Activated CD4-positive, alpha-beta T cell treated with anti-CD3 and anti-CD28 coated beads, Interleukin-10, Interleukin-2, amounts not matched to agents 100 ng/mL and 50 ng/mL, durations not matched to agents 16 hours and 8 hours (primary cell): ENCODE data around the gene RASSF7.

ENCODE experiments used
- DNase-seq: peaks from one replicate; pipeline ENCODE4 v3.0.0-alpha.2; 2020

RASSF7 gene

DNA sequence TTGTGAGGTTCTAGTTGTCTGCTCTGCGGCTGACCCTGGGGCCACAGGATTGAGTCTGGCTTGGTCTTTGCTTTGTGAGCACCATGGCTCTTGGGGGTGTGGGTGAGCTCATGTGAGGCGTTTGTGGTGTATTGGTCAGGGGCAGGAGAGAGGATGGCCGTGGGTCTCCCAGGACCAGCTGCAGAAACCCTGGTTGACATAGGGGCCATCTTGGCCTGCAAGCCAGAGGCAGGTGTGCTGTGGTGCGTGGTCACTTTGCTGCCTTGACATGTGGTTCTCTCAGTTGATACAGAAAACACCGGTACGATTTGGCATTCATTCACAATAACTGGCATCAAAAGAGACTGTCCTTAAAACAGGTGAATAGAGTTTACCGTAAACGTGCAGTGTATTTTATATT, 26.8 kb downstream of the RASSF7 start:
- no peak for DNase-seq

DNA sequence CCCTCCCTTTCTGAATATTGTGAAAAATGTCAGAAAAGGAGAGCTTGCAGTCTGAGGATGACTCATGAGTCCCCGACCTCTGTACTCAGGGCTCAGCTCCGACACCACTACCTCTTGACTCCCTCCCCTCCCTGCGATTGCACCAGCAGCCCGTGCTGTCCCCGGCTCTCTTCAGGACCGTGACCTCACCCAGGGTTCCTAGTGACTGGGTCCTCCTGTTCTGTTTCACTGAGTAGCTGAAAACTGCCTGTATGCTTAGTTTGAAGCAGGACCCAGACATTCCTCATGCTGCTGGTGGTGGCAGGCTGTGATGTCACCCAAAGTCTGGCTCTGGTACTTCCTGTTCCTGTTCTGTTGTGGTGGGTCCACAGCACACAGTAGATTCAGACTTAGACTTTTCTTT, 27.2 kb downstream of the RASSF7 start:
- DNase-seq = peak; percentile 82

DNA sequence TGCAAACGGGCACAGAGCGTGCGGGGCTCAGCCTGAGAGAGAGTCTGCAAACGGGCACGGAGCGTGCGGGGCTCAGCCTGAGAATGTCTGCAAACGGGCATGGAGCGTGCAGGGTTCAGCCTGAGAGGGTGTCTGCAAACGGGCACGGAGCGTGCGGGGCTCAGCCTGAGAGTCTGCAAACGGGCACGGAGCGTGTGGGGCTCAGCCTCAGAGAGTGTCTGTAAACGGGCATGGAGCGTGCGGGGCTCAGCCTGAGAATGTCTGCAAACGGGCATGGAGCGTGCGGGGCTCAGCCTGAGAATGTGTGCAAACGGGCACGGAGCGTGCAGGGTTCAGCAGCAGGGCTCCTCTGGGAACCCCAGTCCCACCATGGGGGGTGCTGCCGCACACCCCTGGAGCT, 29.0 kb downstream of the RASSF7 start:
- DNase-seq = no peak

DNA sequence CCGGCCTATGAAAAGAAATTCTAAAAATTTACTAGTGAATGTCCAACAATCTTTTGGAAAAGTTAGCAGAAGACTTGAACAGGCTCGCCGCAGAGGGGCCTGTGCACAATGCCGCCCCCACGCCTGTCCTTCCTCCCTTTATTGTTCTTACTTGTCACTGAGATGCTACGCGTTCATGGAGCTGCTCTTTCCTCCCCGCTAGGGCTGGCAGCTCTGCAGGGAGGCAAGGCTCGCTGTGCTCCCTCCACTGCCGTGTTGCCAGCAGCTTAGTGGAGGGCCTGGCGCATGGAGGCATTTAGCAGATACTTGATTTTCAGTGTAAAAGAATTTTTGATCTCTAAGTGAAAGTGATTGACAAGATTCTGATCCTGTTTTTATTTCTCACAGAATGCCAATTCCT, 30.2 kb downstream of the RASSF7 start:
- DNase-seq = no peak

DNA sequence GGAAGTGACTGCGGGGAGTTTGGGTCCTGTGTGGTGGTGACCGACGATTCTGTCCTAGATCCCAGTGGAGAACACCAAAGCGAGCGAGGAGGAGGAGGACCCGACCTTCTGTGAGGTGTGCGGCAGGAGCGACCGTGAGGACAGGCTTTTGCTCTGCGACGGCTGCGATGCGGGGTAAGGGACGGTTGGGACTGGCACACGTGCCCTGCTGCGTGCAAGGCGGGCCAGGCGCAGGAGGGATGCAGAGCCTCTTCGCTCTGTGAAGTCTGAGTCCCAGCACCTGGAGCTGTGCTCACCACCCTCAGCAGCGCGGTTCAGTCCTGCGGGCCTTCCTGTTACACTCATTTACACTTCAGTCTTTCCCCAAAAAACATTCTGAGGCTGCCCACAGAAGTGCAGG, 31.7 kb downstream of the RASSF7 start:
- DNase-seq = no peak

DNA sequence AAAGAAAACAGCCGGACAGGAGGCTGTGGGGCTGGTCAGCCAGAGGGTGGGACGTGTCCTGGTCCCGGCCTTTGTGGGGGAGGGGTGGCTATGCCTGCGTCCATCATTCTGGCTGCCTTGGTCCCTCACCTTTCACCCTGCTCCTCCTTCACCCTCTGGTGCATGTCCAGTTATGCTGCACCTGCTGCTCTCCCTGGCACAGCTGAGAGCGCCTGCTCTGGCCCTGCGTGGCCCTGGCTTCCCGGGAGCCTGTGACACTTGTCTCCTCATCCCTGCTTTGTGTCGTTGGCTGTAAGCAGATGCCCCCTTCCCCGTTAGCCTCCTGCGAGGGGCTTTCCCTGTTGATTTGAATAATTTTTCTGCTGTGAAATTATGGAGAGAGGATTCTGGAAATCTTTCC, 32.1 kb downstream of the RASSF7 start:
- DNase-seq = no peak

DNA sequence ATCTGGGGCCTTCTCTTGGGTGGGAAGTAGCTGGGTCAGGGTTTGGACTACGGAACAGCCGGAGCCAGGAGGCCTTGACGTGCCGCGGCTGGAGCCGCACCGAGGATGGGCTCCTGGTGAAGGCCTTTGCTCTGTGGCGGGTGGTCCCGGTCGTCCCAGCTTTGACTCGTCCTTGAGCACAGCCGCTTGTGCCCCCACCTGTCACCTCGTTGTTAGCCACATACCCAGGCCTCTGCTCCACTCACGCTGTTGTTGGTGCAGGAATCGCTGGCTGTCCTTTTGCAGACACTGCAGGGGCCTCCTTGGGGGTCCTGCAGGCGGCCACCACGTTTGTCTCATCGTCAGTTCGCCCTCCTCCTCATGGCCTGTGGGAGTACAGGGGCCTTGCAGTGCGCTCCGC, 32.6 kb downstream of the RASSF7 start:
- no peak for DNase-seq

DNA sequence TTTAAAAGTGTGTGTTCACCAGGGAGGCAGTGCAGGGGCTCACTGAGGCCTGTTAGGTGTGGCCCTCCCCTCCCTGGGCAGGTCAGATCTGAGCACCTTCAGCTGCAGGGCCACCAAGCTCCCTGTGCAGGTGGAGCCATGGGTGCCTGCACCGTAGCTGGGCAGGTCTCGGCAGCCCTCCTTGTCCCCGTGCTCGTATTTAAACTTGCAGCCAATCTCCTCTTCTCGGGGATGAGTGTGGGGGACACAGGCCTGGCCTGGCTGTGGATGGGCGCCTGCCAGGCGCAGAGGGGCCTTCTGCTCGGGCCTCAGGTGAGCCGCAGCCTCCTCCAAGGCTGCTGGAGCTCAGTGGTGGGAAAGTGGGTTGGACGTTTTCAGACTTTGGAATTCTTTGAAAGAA, 34.6 kb downstream of the RASSF7 start:
- DNase-seq = no peak

DNA sequence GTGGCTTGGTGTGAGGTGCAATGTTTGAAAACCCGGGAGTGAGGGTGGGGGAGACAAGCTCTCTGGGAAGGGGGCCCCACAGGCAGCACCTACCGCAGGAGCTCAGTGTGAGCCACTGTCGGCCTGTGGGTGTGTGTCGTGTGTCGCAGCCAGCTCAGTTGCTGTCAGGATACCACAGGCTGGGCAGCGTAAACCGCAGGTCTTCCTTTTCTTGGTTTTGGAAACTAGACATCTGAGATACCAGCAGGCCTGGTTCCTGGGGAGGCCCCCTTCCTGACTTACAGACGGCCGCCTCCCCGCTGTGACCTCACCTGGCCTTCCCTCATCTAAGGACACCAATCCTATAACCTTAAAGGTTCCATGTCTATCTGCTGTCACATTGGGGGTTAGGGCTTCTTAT, 35.6 kb downstream of the RASSF7 start:
- DNase-seq = peak; percentile 40

DNA sequence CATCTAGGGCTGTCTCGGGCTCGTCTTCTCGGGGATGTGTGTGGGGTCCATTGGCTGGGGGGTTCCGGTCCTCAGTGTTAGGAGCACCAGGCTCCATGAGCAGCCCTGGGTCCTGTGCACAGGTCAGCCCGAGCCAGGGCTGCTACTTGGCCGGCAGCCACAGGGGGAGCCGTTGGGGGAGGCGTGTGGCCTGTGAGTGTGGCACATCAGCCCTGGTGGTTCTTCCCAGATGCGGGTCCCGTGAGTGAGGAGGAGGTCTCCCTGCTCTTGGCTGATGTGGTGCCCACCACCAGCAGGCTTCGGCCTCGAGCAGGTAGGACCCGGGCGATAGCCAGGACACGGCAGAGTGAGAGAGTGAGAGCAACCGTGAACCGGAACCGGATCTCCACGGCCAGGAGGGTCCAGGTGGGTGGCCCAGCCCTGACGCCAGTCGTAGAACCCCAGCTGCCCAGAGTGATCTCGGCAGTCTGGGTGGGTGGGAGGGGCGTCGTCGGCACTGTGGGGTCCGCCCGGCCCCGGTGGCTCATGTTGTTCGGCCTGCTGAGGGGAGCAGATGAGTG, 36.5 kb downstream of the RASSF7 start:
- DNase-seq = no peak

DNA sequence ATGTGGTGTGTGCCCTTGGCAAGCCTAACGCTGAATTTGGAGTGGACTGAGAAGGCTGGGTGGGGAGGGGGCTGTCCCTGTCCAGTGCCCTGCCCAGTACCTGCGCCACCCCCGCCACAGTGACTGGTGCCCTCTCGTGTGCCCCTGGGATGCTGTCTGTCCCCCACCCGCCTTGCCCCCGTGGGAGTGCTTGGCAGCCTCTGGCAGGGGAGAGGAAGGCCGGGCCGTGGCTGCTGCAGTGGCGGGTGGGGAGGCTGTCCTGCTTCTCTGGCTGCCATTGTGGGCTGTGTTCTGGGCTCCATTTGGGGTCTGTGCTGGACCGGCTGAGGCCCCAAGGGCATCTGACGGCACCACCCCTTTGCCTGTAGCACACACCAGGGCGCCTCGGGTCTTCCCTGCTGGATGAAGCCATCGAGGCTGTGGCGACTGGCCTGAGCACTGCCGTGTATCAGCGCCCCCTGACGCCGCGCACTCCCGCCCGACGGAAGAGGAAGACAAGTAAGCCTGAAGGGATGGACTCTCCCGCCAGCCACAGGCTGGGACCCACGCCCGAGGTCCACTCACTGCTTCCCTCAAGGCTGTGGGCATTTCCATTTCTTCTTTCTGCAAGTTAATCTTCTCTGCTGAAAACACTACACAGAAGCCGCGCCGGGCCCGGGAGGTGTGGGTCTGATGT, 37.4 kb downstream of the RASSF7 start:
- no peak for DNase-seq

DNA sequence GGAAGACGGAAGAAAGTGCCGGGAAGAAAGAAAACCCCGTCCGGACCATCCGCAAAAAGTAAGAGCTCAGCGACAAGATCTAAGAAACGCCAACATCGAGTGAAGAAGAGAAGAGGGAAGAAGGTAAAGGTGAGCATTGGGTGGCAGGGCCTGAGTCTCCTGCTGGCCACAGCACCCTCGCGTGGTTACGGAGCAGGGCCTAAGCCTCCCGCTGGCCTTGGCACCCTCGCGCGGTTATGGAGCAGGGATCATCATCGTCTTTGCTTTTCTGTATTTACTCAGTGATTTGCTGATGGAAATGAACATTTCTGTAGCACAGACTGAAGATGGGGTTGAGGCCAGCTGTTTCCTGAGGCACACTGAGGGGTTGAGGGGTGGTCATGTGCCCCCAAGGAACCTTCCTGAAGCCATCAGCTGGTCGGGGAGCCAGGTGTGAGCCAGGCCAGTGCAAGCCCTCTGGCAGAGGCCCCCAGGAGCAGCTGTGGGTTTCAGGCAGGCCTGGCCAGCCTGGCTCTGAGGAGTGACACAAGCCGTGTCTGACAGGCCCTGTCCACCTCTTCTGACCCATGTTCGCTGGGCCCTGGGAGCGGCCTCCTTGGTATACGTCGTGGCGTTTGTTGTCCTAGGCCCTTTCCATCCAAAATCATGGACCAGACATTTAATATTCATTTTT, 40.9 kb downstream of the RASSF7 start:
- DNase-seq = no peak

DNA sequence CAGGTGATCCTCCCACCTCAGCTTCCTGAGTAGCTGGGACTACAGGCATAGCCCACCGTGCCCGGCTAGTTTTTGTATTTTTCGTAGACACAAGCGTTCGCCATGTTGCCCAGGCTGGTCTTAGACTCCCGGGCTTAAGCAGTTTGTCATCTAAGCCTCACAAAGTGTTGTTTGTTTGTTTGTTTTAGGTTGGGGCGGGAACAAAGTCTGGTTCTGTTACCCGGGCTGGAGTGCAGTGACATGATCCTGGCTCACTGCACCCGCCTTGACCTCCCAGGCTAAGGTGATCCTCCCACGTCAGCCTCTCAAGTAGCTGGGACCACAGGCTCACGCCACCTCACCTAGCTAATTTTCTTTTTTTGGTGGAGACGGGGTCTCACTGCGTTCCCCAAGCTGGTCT, 42.4 kb downstream of the RASSF7 start:
- DNase-seq = no peak

DNA sequence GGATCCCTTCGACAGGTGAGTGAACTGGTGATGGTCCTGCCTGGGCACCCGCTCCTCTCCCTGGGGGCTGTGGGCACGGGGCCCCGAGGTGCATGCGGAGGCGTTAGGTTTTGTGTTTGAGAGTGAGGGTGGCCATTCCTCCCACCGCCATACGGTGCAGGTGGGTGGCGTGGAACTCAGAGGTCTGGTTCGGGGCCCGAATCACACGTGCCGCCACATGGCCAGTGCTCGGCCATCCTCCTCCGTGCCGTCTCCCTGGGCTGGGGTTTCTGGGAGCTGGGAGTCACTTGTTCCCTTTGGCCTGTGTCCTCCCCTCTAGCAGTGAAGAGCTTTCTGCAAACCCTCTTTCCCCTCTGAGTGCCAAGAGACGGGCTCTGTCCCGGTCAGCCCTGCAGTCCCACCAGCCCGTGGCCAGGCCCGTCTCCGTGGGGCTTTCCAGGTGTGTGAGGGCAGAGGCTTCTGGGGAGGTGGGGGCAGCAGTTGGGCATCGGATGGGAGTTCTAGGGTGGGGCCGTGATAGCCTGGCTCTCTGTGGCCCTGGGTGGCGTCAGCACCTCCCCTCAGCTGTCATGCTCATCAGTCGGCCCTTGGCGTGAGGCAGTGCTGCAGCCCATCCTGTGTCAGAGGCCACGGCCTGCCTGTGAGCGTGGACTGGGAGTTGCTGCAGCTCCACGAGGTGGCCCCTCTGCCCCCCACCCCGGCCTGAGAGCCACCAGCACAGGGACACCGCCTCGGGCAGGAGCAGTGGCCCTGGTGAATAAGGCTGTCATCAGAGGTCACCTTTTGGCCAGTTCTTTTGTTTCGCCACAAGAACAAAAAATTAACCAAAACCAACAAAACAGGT, 44.7 kb downstream of the RASSF7 start:
- no peak for DNase-seq

DNA sequence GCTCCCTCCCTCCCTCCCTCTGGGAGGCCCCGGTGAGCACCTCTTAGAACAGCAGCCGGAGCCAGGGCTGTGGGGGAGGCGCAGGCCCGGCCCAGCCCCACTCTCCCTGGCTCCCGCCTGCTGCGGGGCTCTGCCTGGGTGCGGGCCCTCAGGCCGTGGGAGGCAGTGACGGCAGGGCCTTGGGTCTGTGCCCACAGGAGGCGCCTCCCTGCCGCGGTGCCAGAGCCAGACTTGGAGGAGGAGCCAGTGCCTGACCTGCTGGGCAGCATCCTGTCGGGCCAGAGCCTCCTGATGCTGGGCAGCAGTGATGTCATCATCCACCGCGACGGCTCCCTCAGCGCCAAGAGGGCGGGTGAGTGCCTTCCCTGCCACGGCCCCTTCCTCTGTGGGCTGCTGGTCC, 45.5 kb downstream of the RASSF7 start:
- no peak for DNase-seq

DNA sequence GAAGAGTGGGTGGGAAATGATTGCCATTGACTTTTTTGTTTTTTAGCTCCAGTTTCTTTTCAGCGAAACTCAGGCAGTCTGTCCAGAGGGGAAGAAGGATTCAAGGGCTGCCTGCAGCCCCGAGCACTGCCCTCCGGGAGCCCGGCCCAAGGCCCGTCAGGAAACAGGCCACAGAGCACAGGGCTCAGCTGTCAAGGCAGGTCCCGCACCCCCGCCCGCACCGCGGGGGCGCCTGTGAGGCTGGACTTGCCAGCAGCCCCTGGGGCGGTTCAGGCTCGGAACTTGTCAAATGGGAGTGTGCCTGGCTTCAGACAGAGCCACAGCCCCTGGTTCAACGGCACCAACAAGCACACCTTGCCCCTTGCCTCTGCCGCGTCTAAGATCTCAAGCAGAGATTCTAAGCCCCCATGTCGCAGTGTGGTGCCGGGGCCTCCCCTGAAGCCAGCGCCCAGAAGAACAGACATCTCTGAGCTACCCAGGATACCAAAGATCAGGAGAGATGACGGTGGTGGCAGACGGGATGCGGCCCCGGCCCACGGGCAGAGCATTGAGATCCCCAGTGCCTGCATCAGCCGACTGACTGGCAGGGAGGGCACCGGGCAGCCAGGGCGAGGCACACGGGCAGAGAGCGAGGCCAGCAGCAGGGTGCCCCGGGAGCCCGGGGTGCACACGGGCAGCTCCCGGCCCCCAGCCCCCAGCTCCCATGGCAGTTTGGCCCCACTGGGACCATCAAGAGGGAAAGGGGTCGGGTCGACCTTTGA, 46.4 kb downstream of the RASSF7 start:
- DNase-seq = no peak

DNA sequence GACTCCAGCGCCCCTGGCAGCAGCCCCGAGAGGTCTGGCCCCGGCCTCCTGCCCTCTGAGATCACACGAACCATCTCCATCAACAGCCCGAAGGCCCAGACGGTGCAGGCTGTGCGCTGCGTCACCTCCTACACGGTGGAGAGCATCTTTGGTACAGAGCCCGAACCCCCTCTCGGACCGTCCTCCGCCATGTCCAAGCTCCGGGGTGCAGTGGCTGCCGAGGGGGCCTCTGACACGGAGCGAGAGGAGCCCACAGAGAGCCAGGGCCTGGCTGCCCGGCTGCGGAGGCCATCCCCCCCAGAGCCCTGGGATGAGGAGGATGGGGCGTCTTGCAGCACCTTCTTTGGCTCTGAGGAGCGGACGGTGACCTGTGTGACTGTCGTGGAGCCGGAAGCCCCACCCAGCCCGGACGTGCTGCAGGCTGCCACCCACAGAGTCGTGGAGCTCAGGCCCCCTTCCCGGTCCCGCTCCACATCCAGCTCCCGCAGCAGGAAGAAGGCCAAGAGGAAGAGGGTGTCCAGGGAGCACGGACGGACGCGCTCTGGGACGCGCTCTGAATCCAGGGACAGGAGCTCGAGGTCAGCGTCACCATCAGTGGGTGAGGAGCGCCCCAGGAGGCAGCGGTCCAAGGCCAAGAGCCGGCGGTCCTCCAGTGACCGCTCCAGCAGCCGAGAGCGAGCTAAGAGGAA, 47.3 kb downstream of the RASSF7 start:
- DNase-seq = no peak

DNA sequence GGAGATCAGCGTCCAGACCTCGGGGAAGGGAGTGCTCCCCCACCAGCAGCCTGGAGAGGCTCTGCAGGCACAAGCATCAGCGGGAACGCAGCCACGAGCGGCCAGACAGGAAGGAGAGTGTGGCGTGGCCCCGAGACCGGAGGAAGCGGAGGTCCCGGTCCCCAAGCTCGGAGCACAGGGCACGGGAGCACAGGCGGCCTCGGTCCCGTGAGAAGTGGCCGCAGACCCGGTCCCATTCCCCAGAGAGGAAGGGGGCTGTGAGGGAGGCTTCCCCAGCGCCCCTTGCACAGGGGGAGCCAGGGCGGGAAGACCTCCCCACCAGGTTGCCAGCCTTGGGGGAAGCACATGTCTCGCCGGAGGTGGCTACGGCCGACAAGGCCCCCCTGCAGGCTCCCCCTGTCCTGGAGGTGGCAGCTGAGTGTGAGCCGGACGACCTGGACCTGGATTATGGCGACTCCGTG, 48.1 kb downstream of the RASSF7 start:
- no peak for DNase-seq

DNA sequence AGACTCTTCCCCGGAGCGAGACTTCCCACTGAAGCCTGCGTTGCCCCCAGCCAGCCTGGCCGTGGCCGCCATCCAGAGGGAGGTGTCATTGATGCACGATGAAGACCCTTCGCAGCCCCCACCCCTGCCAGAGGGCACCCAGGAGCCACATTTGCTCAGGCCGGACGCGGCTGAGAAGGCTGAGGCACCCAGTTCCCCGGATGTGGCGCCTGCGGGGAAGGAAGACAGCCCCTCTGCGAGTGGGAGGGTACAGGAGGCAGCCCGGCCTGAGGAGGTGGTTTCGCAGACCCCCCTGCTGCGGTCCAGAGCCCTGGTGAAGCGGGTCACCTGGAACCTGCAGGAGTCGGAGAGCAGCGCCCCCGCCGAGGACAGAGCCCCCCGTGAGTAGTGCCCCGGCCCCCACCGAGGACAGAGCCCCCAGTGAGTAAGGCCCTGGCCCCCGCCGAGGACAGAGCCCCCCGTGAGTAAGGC, 48.6 kb downstream of the RASSF7 start:
- DNase-seq = no peak

DNA sequence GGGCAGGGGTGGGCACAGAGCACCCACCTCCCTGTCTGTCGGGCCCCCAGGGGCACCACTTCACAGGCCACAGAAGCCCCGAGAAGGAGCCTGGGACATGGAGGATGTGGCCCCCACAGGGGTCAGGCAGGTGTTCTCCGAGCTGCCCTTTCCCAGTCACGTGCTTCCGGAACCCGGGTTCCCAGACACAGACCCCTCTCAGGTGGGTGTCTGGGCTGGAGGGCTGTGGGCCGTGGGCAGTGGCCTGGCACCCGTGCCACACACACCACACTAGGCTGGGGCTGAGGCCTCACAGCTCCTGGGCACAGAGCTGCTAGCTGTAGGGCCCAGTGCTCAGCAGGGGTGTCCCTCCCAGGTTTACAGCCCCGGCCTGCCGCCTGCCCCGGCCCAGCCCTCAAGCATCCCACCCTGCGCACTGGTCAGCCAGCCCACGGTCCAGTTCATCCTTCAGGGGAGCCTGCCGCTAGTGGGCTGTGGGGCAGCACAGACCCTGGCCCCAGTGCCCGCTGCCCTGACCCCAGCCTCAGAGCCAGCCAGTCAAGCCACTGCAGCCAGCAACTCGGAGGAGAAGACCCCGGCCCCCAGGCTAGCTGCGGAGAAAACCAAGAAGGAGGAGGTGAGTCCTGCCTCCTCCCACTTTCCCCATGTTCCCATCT, 49.5 kb downstream of the RASSF7 start:
- DNase-seq = no peak
